CMK (cell line): Measurements from ENCODE around the gene BBS2.
"Not testable (repeated sequence)": the region's sequence is repeated elsewhere in the genome, so short reads cannot be mapped to it uniquely, and the experiment has no call there.

Experiments
- DNase-seq: peaks from one replicate; pipeline ENCODE4 v3.0.0-alpha.2; 2010; ENCODE audit warnings: low read depth

The BBS2 gene

DNA sequence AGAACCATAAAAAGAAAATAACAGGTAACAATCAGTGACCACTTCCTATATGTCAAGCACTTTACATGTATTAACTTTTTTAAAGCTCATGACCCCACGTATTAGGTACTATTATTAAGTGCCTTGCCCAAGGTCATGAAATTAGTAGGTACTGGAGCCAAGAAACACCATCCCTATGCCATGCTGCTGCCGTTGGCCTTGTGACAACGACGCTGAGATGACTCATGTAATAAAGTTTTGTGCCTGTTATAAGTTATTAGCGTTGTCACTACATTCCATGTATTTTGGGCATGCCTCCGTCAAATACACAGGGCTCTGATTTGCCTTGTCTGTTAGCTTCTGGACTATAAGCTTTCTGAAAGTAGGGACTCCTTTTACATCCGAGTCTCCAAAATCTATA, 1.4 kb downstream of the BBS2 start:
- no peak for DNase-seq

DNA sequence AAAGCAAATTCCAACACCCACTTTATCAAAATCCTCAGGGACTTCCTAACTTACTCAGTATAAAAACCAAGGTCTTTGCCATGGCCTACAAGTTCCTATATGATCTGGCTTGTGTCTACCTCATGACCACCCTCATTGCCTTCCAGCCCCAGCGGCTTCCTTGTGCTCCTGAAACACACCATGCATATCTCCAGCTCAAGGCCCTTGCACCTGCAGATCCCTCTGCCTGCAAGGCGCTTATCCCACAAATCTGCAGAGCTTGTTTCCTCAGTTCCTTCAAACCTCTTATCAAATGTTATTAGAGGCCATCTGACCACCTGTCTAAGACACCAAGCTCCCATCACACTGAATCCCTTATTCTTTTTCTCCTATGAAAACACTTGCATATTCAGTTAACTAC, 2.6 kb downstream of the BBS2 start:
- no peak for DNase-seq

DNA sequence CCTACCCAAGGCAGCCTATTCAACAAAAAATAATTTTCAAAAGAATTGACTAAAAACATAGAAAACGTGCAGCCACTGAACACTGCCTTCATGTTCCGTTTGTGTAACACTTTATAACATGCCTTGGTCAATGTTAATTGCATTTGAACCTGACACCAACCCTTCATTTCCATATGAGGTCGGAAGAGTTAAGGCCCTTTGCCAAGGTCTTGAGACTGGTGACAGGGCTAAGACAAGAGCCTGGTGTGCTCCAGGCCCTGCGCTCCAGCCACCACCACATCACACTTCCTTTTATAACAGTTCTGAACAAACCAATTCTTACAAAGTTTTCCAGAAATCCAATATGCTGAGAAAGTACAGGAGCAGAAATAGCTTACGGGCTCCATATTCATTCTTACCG, 4.2 kb downstream of the BBS2 start:
- DNase-seq = no peak

DNA sequence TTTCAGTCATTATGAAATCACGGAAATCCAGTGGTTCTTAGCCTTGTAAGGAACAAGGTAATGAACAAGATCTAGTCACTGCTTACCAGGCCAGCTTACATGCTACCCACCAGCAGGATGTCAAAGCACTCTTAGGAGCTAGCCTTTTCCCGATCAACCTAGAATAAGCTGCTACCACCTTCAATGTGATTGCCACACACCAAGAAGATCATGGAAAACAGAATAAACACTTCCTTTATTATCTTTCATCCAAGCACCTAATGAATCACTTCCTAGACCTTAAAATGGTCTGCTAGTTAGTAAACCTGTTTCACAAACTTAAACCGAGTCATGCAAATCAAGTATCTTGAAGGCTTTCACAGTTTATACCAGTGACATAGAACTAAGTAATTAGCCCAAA, 5.0 kb downstream of the BBS2 start:
- DNase-seq = no peak

DNA sequence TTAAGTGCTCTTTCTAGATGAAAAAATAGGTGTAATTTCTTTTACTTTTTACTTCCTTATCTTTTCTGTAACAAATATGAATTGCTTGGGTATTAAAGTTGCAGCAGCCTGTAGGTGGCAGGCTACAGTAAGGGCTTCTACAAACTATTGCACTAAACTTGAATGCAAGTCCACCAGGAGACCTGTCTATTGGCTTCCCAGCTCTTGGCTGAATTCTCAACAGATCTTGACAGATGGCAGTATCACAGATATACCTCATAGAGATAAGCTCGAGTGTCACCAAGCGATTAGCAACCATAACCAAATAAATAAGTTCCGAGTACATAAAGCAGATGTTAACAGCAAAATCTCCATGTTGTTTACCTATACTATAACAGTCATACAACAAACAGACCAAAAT, 5.9 kb downstream of the BBS2 start:
- DNase-seq = peak; percentile 9

DNA sequence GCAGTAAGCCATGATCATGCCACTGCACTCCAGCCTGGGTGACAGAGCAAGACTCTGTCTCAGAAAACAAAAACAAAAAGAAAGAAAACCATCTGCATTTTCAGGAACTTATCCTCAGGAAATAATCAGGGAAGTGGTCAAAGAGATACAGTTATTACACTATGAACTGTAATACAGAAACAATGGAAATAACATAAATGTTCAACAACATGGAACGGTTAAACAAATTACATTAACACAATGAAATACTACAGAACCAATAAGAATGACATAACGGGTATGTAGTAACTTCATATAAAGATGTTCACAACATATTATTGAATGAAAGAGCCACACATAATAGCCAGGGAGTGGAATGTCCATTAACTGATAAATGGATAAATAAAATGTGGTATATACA, 6.7 kb downstream of the BBS2 start:
- DNase-seq = no peak

DNA sequence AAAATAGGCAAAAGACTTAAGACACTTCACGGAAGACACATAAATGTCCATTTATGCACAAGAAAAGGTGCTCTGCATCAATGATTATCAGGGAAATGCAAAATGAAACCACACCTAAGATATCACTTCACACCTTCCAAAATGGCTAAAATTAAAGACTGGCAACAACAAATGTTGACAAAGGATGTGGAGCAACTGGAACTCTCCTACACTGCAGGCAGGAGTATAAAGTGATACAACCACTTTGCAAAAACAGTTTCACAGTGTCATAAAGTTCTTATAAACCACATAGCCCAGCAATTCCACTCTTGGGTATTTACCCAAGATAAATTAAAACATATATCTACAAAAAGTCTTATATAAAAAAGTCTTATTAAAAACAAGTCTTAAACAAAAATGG, 7.8 kb downstream of the BBS2 start:
- DNase-seq = no peak

DNA sequence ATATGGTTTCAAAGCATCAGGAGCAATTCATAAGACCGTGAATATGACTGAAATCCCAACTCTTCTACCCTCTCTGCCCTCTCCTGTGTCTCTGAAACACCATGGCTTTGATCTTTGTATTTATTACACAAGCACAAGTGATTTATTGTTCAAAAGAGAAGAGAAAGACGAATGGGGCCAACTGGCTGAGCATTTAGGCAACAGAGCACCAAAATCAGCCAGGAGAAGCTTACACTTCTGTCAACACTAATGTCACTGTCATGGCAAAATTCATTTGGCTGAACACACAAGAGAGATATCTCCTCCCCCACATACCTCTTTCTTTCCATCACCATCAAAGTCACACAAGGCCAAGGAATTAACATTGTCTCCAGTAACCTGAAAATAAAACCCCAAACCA, 9.3 kb downstream of the BBS2 start:
- DNase-seq = no peak

DNA sequence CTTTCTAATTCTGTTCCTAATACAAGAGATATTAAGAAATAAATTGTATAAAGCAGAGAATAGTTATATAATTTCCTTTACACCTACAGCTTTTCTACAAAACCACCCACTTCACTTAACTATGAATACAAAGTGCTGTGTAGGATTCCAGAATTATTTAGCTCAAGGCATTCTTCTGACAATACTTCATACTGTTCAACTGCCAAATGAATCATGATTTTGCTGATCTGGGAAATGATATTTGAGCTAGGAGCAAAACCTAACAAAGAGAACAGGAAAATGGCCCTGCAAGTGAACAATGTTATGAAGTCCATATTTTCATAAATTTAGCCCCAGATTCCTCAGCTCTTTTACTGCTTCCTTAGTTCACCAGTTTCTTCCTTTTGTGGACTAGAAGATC, 12.9 kb downstream of the BBS2 start:
- DNase-seq = no peak

DNA sequence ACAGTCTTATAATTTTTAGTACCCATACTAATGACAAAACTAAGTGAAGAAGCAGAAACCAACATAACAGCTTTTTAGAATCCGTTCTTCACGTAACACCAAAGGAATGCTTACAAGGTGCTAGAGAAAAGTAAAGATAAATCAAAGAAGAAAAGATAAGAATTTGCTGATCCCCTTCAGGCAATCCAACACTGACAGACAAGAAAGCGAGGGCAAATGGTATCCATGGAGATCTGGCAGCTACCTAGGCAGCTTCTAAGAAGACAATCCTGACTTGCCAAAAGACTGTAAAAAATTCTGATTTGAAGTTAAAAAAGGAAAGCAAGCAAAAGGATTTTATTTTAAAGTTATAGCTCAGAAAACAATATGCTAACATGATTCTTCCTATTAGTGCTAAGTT, 14.6 kb downstream of the BBS2 start:
- no peak for DNase-seq

DNA sequence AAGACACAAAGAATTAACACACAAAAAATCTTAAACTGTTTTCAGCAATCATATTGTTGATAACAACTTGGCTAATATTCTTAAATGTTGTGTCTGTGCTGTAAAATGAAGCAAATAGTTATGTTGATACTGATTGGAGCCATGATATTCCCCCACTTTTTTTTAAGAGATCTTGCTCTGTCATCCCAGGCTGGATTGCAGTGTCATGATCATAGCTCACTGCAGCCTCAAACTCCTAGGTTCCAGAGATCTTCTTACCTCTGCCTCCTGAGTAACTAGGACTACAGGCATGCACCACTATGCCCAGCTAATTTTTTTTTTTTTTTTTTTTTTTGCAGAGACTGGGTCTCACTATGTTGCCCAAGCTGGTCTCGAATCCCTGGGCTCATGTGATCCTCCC, 26.0 kb downstream of the BBS2 start:
- no peak for DNase-seq

DNA sequence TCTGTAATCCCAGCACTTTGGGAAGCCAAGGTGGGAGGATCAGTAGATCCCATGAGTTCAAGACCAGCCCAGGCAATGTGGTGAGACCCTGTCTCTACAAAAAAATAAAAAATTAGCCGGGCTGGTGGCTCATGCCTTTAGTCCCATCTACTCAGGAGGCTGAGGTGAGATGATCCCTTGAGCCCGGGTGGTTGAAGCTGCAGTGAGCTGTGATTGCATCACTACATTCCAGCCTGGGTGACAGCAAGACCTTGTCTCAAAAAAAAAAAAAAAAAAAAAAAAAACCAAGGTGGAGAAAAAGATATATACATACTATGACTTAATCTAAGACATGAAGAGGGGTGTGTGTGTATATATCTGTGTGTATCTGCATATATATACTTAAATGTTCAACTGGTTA, 26.7 kb downstream of the BBS2 start:
- DNase-seq = no peak

DNA sequence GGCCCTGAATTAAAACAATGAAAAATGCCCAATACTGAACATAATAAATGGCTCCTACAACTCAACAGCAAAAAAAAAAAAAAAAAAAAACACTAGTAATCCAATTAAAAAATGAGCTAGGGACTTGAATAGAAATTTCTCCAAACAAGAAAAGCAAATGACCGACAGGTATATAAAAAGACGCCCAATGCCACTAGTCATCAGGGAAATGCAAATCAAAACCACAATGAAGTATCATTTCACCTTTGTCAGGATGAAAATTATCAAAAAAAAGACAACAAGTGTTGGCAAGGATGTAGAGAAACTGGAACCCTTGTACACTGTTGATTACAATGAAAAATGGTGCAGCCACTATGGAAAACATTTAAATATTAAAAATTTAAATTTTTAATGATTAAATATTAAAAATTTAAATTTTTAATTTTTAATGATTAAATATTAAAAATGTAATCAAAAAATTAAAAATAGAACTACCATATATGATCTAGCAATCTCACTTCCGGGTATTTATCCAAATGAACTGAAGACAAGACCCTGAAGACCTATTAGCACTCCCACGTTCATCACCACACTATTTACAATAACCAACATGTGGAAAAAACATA, 28.1 kb downstream of the BBS2 start:
- no peak for DNase-seq

DNA sequence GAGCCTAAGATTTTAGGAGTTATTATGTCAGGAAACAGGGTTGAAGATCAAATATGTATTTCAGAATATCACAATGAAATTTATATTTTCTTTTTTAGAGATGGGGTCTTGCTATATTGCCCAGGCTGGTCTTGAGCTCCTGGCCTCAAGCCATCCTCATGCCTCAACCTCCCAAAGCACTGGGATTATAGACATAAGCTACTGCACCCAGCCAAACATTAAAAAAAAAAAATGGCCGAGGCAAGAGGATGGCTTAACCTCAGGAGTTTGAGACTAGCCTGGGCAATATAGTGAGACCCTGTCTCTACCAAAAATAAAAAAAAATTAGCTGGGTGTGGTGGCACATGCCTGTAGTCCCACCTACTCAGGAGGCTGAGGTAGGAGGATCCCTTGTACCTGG, 31.0 kb downstream of the BBS2 start:
- not testable (repeated sequence) for DNase-seq

DNA sequence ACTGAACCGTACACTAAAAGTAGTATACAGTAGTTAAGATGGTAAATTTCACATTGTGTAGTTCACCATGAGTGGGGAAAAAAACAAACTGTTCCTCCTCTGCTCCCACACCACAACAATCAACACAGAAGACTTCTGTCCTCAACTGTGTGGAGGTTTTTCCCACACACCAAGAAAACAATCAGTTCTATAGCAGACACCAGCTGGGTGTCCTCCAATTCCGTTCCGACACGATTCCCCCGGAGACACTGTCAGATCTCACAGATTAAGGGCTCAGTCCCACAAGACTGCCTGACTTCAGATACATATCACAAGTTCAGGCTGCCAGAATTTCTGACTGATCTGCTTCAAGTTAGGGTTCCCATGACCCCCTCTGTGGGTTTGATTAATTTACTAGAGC, 31.8 kb downstream of the BBS2 start:
- no peak for DNase-seq

DNA sequence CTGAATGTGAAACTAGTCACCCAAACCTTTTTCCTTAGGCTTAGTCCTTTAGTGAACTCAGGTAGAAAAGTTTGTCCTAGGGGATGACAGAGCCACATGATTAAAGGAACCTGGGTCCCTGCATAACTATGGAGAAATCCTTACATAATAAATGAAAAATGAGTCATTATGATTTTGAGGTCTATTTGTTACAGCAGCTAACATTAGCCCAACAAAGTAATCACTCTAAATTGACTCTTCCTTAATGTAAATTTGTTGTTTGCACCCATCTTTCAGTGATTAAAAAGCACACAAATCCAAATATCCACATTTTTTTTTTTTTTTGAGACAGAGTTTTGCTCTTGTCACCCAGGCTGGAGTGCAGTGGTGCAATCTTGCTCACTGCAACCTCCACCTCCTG, 36.4 kb downstream of the BBS2 start:
- no peak for DNase-seq

DNA sequence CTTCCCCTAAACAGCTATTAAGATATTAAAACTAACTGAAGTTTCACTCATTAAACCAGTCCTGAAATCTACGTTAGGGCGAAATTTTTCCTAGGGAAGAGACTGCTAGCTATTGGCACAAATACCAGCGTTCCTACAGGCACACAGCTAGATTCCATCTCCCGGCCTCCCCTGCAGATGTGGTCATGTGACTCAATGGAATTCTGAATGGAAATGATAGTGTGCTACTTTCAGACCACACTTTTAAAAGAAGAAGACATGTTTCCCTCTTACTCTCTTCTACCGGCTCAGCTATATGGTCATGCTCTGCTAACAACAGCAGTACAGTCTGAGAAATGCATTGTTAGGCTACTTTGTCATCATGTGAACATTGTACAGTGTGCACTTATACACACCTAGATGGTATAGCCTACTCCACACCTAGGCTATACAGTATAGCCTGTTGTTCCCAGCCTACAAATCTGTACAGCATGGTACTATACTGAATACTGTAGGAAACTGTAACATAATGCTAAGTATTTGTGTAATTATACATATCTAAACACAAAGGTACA, 37.1 kb downstream of the BBS2 start:
- DNase-seq = no peak

DNA sequence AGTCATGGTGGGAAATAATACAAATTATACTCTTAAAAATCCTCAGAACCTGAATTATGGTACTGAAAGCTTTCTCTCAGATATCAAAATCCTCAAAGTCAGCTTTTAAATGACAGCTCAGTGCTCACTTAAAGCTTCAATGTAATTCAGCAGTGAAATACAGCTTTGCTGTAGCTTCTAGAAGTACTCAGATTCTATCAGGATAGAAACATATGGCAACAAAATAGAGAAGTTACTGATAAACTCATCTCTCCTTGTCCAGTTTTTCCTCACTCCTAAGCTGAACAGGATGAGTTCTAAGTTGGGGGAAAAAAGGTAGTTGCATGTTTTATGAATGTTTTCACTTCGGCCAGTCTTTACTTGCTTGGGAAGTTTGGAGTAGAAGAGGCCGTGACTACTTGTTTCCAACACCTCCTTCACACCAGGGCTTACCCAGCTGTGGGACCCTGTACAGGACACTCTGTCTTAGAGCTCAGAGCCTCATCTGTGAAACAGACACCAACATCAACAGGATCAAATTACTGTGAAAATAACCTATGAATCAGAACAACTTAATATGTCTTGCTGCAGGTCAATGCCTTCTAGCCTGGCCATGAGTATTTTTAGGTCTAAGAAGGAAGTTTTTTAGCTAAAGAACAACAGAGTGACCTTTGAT, 38.2 kb downstream of the BBS2 start:
- DNase-seq = no peak

DNA sequence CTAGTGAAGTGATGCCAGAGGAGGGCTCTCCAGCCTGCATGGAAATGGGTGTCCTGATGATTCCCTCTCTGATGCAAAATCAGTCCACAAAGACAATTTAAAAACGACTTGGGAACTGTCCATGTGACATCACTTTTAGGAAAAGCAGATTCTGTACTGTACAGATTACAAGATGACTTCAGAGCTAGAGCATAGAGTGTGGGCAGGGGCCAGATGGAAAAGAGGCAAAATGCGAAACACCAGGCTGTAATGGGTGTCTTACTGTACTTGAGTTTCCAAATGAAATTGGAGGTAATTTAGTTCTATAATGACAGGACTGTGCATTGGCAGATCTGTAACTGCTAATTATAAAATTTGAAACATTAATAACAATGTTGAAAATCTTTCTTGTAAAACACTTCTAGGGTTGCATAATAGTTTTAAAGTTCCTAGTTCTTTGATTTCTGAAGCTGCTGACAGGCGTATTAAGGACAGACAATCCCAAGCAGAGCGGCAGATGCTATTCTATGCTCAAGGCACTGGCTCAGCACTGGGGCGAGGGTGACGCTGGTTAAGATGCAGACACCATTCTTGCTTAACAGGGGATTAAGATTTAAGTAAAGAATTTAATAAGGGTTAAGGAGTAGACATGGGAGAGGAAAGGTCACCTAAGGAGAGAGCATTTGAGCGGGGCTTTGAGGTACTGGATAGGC, 38.9 kb downstream of the BBS2 start:
- DNase-seq = no peak

DNA sequence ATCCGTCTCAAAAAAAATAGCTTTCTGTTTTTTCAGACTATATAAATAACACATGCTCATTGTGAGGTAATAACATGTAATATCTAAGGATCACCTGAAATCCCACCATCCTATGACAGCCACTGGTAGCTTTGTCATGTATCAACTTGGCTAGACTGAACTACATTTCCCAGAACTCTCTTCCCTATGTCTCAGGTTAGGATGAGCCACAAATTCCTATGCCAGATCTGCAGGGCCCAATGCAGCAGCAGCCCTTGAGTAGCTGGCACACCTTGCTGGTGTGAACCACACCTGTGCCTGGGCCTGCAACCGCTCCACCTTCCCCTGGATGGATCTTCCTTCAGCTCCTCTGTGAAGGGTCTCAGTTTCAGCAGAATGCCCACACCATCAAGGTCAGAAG, 40.4 kb downstream of the BBS2 start:
- DNase-seq = no peak

DNA sequence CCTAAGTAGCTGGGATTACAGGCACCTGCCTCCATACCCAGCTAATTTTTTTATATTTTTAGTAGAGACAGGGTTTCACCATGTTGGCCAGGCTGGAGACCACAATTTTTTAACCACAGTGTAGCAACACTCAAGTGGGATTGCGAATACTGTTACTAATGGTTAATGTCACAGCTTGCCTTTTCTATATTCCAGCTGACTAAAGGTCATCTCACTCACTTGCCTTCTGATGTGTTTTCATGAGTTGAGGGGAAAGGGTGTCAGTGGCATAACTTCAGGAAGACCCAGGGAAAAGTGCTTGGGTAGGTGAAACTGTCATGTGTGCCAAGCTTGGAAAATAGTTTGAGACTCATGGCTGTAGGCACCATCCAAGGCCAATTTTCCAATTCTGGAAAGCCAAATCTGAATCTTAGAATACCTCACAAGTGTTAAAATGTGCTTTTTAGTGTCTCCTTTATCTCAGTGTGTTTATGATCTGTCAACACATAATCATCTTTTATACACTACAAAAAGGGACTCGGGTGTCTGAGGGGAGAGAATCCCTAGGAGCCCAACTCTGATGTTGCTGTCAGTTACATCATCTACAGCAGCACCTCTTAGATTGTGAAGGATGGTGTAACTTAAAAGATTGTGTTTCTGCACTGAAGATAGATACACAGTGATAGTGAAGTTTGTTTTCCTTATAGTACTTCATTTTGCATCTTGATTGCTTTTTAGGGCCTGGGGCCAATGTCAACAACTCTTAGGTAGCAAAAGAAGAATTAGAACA, 41.4 kb downstream of the BBS2 start:
- DNase-seq = no peak

DNA sequence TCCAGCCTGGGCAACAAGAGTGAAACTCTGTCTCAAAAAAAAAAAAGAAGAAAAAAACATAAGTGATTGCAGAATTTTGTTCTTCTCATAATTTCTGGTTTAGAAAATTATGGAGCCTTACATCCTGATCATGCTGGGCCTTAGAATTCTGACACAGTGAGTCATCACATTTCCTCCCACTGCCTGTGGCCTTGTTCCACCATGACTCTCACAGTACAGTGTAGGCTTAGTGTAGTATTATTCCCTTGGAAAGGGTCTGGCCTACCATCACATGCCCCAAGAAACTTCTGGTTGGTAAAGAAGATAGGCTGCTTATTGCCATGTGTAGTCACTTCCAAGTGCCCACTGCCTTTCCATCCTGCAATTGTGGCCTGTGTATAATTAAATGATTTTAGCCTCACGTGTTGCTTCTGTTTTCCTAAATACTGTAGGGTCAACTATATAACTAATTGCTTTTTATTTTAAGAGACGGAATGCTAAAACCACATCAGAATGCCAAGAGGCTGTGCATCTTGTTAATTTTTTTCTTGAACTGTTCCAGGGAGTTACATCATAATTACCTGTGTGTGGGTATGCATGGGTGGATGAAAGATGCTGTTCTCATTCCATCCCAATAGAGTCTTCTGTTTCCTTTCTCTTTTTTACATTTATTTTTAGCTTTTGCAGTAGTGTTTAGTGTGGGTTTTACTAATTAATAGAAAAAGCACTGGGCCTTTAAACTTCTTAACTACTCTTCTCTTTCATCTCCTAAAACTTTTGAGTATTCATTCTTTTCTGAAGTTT, 42.5 kb downstream of the BBS2 start:
- DNase-seq = no peak
